Progenitor cell of endocrine pancreas (in vitro differentiated cells): ENCODE data around the gene MCRIP2. TPM values are rescaled to one million over a fixed set of nuclear protein-coding genes. Genes with fewer than 3 reads are reported as not detected.

Experiments used
- DNase-seq: peaks from one replicate; pipeline ENCODE4 v3.0.0; 2021; ENCODE audit warnings: low spot score; ENCODE audit not compliant: unreplicated experiment
- H3K27ac Mint-ChIP-seq: 2 replicates; pipeline ENCODE4 v1.8.0; 2021; ENCODE audit warnings: mild to moderate bottlenecking, moderate library complexity, mixed read lengths
- H3K27me3 Mint-ChIP-seq: 2 replicates; pipeline ENCODE4 v1.8.0; 2021; ENCODE audit warnings: mixed read lengths
- H3K36me3 Mint-ChIP-seq: 2 replicates; pipeline ENCODE4 v1.8.0; 2022; ENCODE audit warnings: mixed read lengths; ENCODE audit not compliant: insufficient read depth
- H3K4me1 Mint-ChIP-seq: 2 replicates; pipeline ENCODE4 v1.8.0; 2021; ENCODE audit warnings: low read depth, mixed read lengths
- H3K4me3 Mint-ChIP-seq: 2 replicates; pipeline ENCODE4 v1.8.0; 2021; ENCODE audit warnings: low read depth, mild to moderate bottlenecking, moderate library complexity, mixed read lengths
- H3K9me3 Mint-ChIP-seq: 2 replicates; pipeline ENCODE4 v1.8.0; 2021; ENCODE audit warnings: low read depth, mixed read lengths
- CTCF ChIP-seq: fragments of 200-600 bp; sonication (generic); IDR thresholded peaks from one replicate; pipeline ENCODE4 v1.5.0; 2021; ENCODE audit warnings: antibody characterized with exemption, mild to moderate bottlenecking; ENCODE audit not compliant: unreplicated experiment
- total RNA-seq: library from RNA; stranded (reverse); gene quantifications from 2 replicates; pipeline ENCODE4 v1.2.1, GENCODE V29; 2021

MCRIP2 gene
- total RNA-seq, 1 donor from 2014 or later = 31.4 TPM

GRCh38 chr16:609316-609715 lies 32.3 kb upstream of the MCRIP2 start:
- Mint-ChIP-seq H3K4me3 (no peak overlapping the region), H3K27me3 (no peaks in the 10 kb centered on the region), H3K27ac (peak overlapping the region; percentile 83), H3K9me3 (peaks cover 6% of the 10 kb centered on the region), H3K36me3 (peaks cover 16% of the 10 kb centered on the region), H3K4me1 (peaks cover 4% of the 10 kb centered on the region)
- no peak for DNase-seq
- no peak for TF ChIP-seq CTCF

- H3K4me1 Mint-ChIP-seq = peaks cover 4% of the 10 kb centered on the region
- no peak for DNase-seq
- no peak overlapping the region for H3K4me3 Mint-ChIP-seq
- H3K9me3 Mint-ChIP-seq = peaks cover 3% of the 10 kb centered on the region
- no peaks in the 10 kb centered on the region for H3K27me3 Mint-ChIP-seq
- no peak for TF ChIP-seq CTCF
- H3K27ac Mint-ChIP-seq = no peak overlapping the region
- peaks cover 17% of the 10 kb centered on the region for H3K36me3 Mint-ChIP-seq
Measured at GRCh38 chr16:609984-610383, 31.6 kb upstream of the MCRIP2 start.

- Mint-ChIP-seq H3K36me3 (peaks cover 14% of the 10 kb centered on the region), H3K4me3 (no peak overlapping the region), H3K27ac (peak overlapping the region; percentile 89), H3K9me3 (no peaks in the 10 kb centered on the region), H3K27me3 (no peaks in the 10 kb centered on the region), H3K4me1 (peaks cover 4% of the 10 kb centered on the region)
- TF ChIP-seq CTCF = peak; percentile 60
- DNase-seq = no peak
Measured at GRCh38 chr16:610513-611381, 30.9 kb upstream of the MCRIP2 start.

GRCh38 chr16:615122-615521 lies 26.5 kb upstream of the MCRIP2 start:
- DNase-seq = no peak
- peaks cover 2% of the 10 kb centered on the region for H3K4me1 Mint-ChIP-seq
- peaks cover 11% of the 10 kb centered on the region for H3K36me3 Mint-ChIP-seq
- H3K4me3 Mint-ChIP-seq = no peak overlapping the region
- H3K27me3 Mint-ChIP-seq = no peaks in the 10 kb centered on the region
- H3K9me3 Mint-ChIP-seq = no peaks in the 10 kb centered on the region
- H3K27ac Mint-ChIP-seq = no peak overlapping the region
- no peak for TF ChIP-seq CTCF

- Mint-ChIP-seq H3K27me3 (no peaks in the 10 kb centered on the region), H3K27ac (no peak overlapping the region), H3K9me3 (no peaks in the 10 kb centered on the region), H3K4me1 (no peaks in the 10 kb centered on the region), H3K4me3 (no peak overlapping the region), H3K36me3 (peaks cover 11% of the 10 kb centered on the region)
- DNase-seq = no peak
- TF ChIP-seq CTCF = no peak
Measured at GRCh38 chr16:616733-617586, 24.7 kb upstream of the MCRIP2 start.
